IMR-90 (cell line): ENCODE results near the gene LCNL1. TPM values are rescaled to one million over a fixed set of nuclear protein-coding genes. Genes with fewer than 3 reads are reported as not detected.

Source experiments
- ATAC-seq: fragments of 200-7000 bp; cut with Tn5 transposase; 2 replicates; pipeline ENCODE4 v1.9.1; 2020; ENCODE audit warnings: low read depth, mild to moderate bottlenecking, moderate library complexity
- BruUV-seq: library from RNA; stranded (reverse); fragments of 400-500 nt; replicated peaks from 2 replicates; lab custom pipeline; 2021; lab: Mats Ljungman, UMichigan
- CTCF ChIA-PET: fragments of 300-600 bp; formaldehyde crosslinking; extraction: SDS; loops from one replicate; lab custom pipeline; 2021; ENCODE audit warnings: antibody characterized with exemption; lab: Yijun Ruan, JAX
- POLR2A ChIA-PET: fragments of 300-600 bp; sonication (Branson Sonifier 250); formaldehyde crosslinking; loops from one replicate; lab custom pipeline; 2022; ENCODE audit warnings: antibody characterized with exemption; ENCODE audit not compliant: unreplicated experiment; lab: Charles Lee
- DNase-seq: peaks from one replicate; pipeline ENCODE4 v3.0.0; 2013
- H2AFZ ChIP-seq: replicated peaks from 2 replicates; pipeline ENCODE3; 2013; ENCODE audit warnings: low read length, mild to moderate bottlenecking; ENCODE audit not compliant: poor library complexity
- H2AK5ac ChIP-seq: 2 replicates; pipeline ENCODE4 v1.6.1; 2013; ENCODE audit warnings: low read depth, low read length, inconsistent platforms
- H2AK9ac ChIP-seq: replicated peaks from 2 replicates; pipeline ENCODE3; 2013; ENCODE audit warnings: mild to moderate bottlenecking, low read depth, low read length, moderate library complexity; ENCODE audit not compliant: poor library complexity
- H2BK120ac ChIP-seq: 2 replicates; pipeline ENCODE4 v1.6.1; 2013; ENCODE audit warnings: low read depth, low read length, inconsistent platforms
- H2BK15ac ChIP-seq: 3 replicates; pipeline ENCODE4 v1.6.1; 2013; ENCODE audit warnings: low read depth, low read length, inconsistent platforms
- H2BK20ac ChIP-seq: 2 replicates; pipeline ENCODE4 v1.6.1; 2013; ENCODE audit warnings: low read depth, mild to moderate bottlenecking, inconsistent platforms, low read length, moderate library complexity
- H2BK5ac ChIP-seq: 2 replicates; pipeline ENCODE4 v1.6.1; 2013; ENCODE audit warnings: mild to moderate bottlenecking, low read depth, low read length, inconsistent platforms; ENCODE audit not compliant: poor library complexity, severe bottlenecking
- H3K14ac ChIP-seq: replicated peaks from 2 replicates; pipeline ENCODE4 v1.6.1; 2013; ENCODE audit warnings: low read depth, low read length, inconsistent platforms
- H3K18ac ChIP-seq: 2 replicates; pipeline ENCODE4 v1.6.1; 2013; ENCODE audit warnings: low read depth, low read length, control low read depth
- H3K23ac ChIP-seq: 2 replicates; pipeline ENCODE4 v1.6.1; 2013; ENCODE audit warnings: low read depth, low read length, inconsistent platforms
- H3K27ac ChIP-seq: 2 replicates; pipeline ENCODE4 v1.5.1; 2013; ENCODE audit warnings: mild to moderate bottlenecking, control low read depth, low read length; ENCODE audit not compliant: insufficient read depth
- H3K27me3 ChIP-seq: 2 replicates; pipeline ENCODE4 v1.6.1; 2013; ENCODE audit warnings: low read length; ENCODE audit not compliant: control insufficient read depth, insufficient read depth
- H3K36me3 ChIP-seq: 2 replicates; pipeline ENCODE4 v1.6.1; 2013; ENCODE audit warnings: low read length, mixed read lengths; ENCODE audit not compliant: control insufficient read depth, insufficient read depth
- H3K4ac ChIP-seq: 2 replicates; pipeline ENCODE4 v1.6.1; 2013; ENCODE audit warnings: low read depth, low read length, inconsistent platforms
- H3K4me1 ChIP-seq: 2 replicates; pipeline ENCODE4 v1.6.1; 2013; ENCODE audit warnings: low read length, mixed read lengths; ENCODE audit not compliant: control insufficient read depth, insufficient read depth
- H3K4me2 ChIP-seq: 2 replicates; pipeline ENCODE4 v1.6.1; 2013; ENCODE audit warnings: low read depth, mild to moderate bottlenecking, control low read depth, low read length, moderate library complexity
- H3K4me3 ChIP-seq: 2 replicates; pipeline ENCODE4 v1.5.1; 2013; ENCODE audit warnings: low read depth, mild to moderate bottlenecking, control low read depth, low read length, moderate library complexity; ENCODE audit not compliant: insufficient read depth
- H3K56ac ChIP-seq: 2 replicates; pipeline ENCODE4 v1.6.1; 2013; ENCODE audit warnings: low read length, inconsistent platforms; ENCODE audit not compliant: insufficient read depth; ENCODE audit errors: extremely low read depth
- H3K79me1 ChIP-seq, 2 experiments: 2 replicates each; pipeline ENCODE4 v1.6.1; 2013; ENCODE audit warnings: low read length in 2 of 2, inconsistent platforms in 1 of 2, low read depth in 1 of 2
- H3K9ac ChIP-seq: 2 replicates; pipeline ENCODE4 v1.6.1; 2013; ENCODE audit warnings: low read depth, low read length, control low read depth
- H3K9me1 ChIP-seq: 2 replicates; pipeline ENCODE4 v1.6.1; 2013; ENCODE audit warnings: low read length, inconsistent platforms; ENCODE audit not compliant: insufficient read depth
- H3K9me3 ChIP-seq: 2 replicates; pipeline ENCODE4 v1.6.1; 2013; ENCODE audit warnings: low read length; ENCODE audit not compliant: control insufficient read depth, insufficient read depth
- H4K20me1 ChIP-seq: 2 replicates; pipeline ENCODE4 v1.6.1; 2013; ENCODE audit warnings: low read length, inconsistent platforms; ENCODE audit not compliant: insufficient read depth
- H4K5ac ChIP-seq: 2 replicates; pipeline ENCODE4 v1.6.1; 2013; ENCODE audit warnings: mild to moderate bottlenecking, low read depth, low read length, control low read depth
- H4K8ac ChIP-seq, 2 experiments: 2 replicates each; pipeline ENCODE4 v1.6.1; 2013; ENCODE audit warnings: low read depth in 2 of 2, low read length in 2 of 2, control low read depth in 1 of 2, inconsistent platforms in 1 of 2
- H4K91ac ChIP-seq: 2 replicates; pipeline ENCODE4 v1.6.1; 2013; ENCODE audit warnings: low read depth, low read length, inconsistent platforms; ENCODE audit not compliant: insufficient read depth
- BHLHE40 ChIP-seq: fragments of 150-350 bp; IDR thresholded peaks from 2 replicates; pipeline ENCODE4 v1.6.1; 2016; ENCODE audit warnings: mild to moderate bottlenecking, low read depth, low read length
- CEBPB ChIP-seq: IDR thresholded peaks from 2 replicates; pipeline ENCODE4 v1.6.1; 2012; ENCODE audit warnings: low read depth, low read length, improper control_type of control experiment
- NFE2L2 ChIP-seq: fragments of 150-350 bp; IDR thresholded peaks from 2 replicates; pipeline ENCODE4 v1.6.1; 2016; ENCODE audit warnings: low read depth, mild to moderate bottlenecking, low read length
- RCOR1 ChIP-seq: IDR thresholded peaks from 2 replicates; pipeline ENCODE4 v1.6.1; 2012; ENCODE audit warnings: mild to moderate bottlenecking, low read length, improper control_type of control experiment; ENCODE audit not compliant: insufficient replicate concordance
- WGBS, 2 experiments: methylation state at CpG; one replicate each; pipeline versions ENCODE4 v1.1.5 to v1.1.7; 2013; ENCODE audit warnings: missing lambda C conversion rate in 2 of 2; ENCODE audit not compliant: insufficient read length in 1 of 2; ENCODE audit errors: extremely low coverage in 2 of 2; 5-methylcytosine and 5-hydroxymethylcytosine counted together
- dilution Hi-C: fragments of 300-500 bp; cut with HindIII; formaldehyde crosslinking; loops from one replicate; pipeline ENCODE4 v1.14.3; 2018; ENCODE audit warnings: low sequenced_read_pairs; ENCODE audit not compliant: unreplicated experiment
- in situ Hi-C: fragments of 300-500 bp; cut with MboI; formaldehyde crosslinking; loops from 3 replicates; pipeline ENCODE4 v1.14.3; 2019; ENCODE audit warnings: low sequenced_read_pairs, inconsistent platforms, mixed read lengths
- intact Hi-C: fragments of 100-400 bp; cut with micrococcal nuclease; formaldehyde crosslinking; loops from 2 replicates; pipeline ENCODE4 v1.10.0; 2022
- polyA plus RNA-seq, 3 experiments: library from polyadenylated mRNA; depleted of rRNA; stranded (reverse); fragments of >200 nt; gene quantifications; 2 replicates each; pipeline ENCODE4 v1.2.3, GENCODE V29; 2012; ENCODE audit warnings: low replicate concordance in 1 of 3
- total RNA-seq: library from RNA; depleted of rRNA; stranded (reverse); fragments of >200 nt; gene quantifications from 2 replicates; pipeline ENCODE4 v1.2.3, GENCODE V29; 2012

The LCNL1 gene
- total and polyA plus RNA-seq, 2 of the 4 experiments (the other 2 are of a cell fraction): 0.15 TPM; not detected in 1

- Histone ChIP-seq H3K23ac (no peak overlapping the region), H2BK20ac (no peak overlapping the region), H3K4me3 (no peak overlapping the region), H3K56ac (no peak overlapping the region), H3K79me1 (peaks cover 6 to 16% of the 10 kb centered on the region in 2 experiments; a peak in 3 of 4 replicates), H3K9me1 (peaks cover 3% of the 10 kb centered on the region; the same call in 1 of the 2 replicates), H3K36me3 (peaks cover 5% of the 10 kb centered on the region; the same call in 1 of the 2 replicates), H2AFZ (no peak overlapping the region), H2BK15ac (no peak overlapping the region), H4K8ac (no peak overlapping the region), H4K91ac (no peak overlapping the region), H3K27me3 (peaks cover 28% of the 10 kb centered on the region), H3K9me3 (peaks cover 6% of the 10 kb centered on the region), H2AK5ac (no peak overlapping the region), H3K9ac (no peak overlapping the region), H4K5ac (no peak overlapping the region), H3K4ac (no peak overlapping the region), H2AK9ac (no peak overlapping the region), H4K20me1 (no peaks in the 10 kb centered on the region), H3K4me2 (no peak overlapping the region), H2BK5ac (no peak overlapping the region), H3K4me1 (peaks cover 7% of the 10 kb centered on the region), H3K27ac (no peak overlapping the region), H2BK120ac (no peak overlapping the region), H3K14ac (no peak overlapping the region), H3K18ac (no peak overlapping the region)
- dilution Hi-C loops: no loop called here
- in situ Hi-C loops: no loop called here
- DNase-seq (no peak), ATAC-seq (no peak)
- ChIA-PET CTCF (no interaction called here), POLR2A (no interaction called here)
- TF ChIP-seq BHLHE40 (no peak), CEBPB (no peak), RCOR1 (no peak), NFE2L2 (no peak)
- WGBS, 2 experiments: 47% methylated on average over 3 of the region's 10 CpGs; no CpG with 5 or more reads in 1 of the 2 experiments
- no TSS peak for BruUV-seq
- intact Hi-C loops: no loop called here
Measured at GRCh38 chr9:136990242-136990911, 7.6 kb downstream of the LCNL1 start.
